Measurements from ENCODE around the gene DGAT2L6. TPM values are rescaled to one million over a fixed set of nuclear protein-coding genes. Genes with fewer than 3 reads are reported as not detected.

The DGAT2L6 gene
- total RNA-seq, 4 donors from 2014 or later = not detected

DNA sequence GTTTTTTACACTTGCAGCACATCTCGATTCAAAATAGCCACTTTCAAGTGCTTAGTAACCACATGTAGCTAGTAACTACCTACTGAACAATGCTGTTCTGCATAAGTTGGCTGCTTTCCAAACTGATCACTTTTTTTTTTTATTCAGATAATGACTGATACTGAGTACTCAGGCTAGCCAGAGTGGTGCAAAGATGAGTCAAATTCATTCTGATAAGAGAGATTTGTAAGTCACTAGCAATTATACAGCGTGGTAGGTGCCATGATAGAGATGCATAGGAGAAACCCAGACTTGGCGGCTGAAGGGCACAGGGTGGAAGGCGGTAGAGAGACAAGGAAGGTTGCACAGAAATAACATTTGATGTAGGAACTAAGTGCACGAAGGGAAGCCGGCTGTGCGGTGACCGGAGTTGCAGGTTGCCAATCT is 44.4 kb upstream of the DGAT2L6 start:
- DNase-seq (no peak), ATAC-seq (peak; percentile 20 to 25)
- Histone ChIP-seq H3K4me1 (peaks cover 5 to 7% of the 10 kb centered on the region in 2 donors), H3K27me3 (no peaks in the 10 kb centered on the region), H3K9me3 (no peaks in the 10 kb centered on the region), H3K27ac (peak overlapping the region; percentile 71 to 90 (median 81)), H3K4me3 (peak overlapping the region; percentile 60 to 96 (median 86)), H3K36me3 (no peaks in the 10 kb centered on the region)
- intact Hi-C loops (cut with DNase I; ENCODE audit: low total_unique reads) = loop anchor here (1.0 to 5.0 kb wide), 4 partner anchors 301 to 1234 kb away; partner anchors contain the start of gene TAF1
- TF ChIP-seq, protein P1, sequence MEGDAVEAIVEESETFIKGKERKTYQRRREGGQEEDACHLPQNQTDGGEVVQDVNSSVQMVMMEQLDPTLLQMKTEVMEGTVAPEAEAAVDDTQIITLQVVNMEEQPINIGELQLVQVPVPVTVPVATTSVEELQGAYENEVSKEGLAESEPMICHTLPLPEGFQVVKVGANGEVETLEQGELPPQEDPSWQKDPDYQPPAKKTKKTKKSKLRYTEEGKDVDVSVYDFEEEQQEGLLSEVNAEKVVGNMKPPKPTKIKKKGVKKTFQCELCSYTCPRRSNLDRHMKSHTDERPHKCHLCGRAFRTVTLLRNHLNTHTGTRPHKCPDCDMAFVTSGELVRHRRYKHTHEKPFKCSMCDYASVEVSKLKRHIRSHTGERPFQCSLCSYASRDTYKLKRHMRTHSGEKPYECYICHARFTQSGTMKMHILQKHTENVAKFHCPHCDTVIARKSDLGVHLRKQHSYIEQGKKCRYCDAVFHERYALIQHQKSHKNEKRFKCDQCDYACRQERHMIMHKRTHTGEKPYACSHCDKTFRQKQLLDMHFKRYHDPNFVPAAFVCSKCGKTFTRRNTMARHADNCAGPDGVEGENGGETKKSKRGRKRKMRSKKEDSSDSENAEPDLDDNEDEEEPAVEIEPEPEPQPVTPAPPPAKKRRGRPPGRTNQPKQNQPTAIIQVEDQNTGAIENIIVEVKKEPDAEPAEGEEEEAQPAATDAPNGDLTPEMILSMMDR (IDR thresholded peaks at IDR 0.05 in 4 of 5, conservative IDR thresholded peaks at IDR 0.05 in 1 of 5) = no peak
- TF ChIP-seq POLR2A (IDR thresholded peaks at IDR 0.05) = no peak
- in situ Hi-C loops (cut with MboI; ENCODE audit: low sequenced_read_pairs in 4 of 4) = loop anchor here in 3 of 4 donors (25.0 kb wide), 1 partner anchor 304 kb away; the partner anchor contains the start of gene DLG3 (in 3 of the 3)

DNA sequence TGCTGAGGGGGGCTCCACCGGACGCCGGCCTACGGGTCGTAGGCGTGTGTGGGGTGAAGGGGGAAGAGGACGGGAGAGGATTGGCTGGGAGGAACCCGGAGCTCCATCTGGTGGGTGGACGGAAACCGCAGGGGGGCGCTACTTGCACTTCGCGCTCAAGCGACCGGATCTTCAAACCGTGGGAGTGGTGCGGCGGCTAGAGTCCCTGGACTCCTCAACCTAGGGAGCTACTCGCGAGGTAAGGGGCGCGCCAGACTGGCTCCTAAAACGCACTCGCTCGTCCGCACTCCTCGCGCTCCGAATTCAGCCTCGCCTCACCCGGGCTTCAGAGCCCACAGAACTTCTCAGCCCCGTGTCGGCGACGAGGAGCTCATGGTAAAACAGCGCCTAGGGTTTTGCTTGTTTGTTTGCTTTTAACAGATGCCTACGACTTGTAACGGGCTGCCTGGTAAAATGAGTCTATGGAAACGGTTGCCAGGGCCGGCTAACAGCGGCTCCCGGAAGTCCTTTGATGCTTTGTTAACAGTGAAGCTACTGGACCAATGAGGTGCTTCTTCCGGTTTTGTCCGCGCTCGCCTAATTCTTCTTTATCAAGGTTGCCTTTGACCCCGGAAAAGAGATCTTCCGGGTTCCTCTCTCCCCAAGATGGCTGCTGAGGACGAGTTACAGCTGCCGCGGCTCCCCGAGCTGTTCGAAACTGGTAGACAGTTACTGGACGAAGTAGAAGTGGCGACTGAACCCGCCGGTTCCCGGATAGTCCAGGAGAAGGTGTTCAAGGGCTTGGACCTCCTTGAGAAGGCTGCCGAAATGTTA is 43.8 kb upstream of the DGAT2L6 start, which contains the start of gene IGBP1:
Gene IGBP1, plus strand, starts transcription at position 145 of the 813 bp plus-strand sequence. Its CDS starts 501 bp downstream, at position 646.
- no peaks in the 10 kb centered on the region for H3K9me3 ChIP-seq
- peaks cover 5 to 7% of the 10 kb centered on the region in 2 donors for H3K4me1 ChIP-seq
- TF ChIP-seq POLR2A (IDR thresholded peaks at IDR 0.05) = peak; percentile 11 to 35
- TF ChIP-seq, protein P1 (IDR thresholded peaks at IDR 0.05 in 4 of 5, conservative IDR thresholded peaks at IDR 0.05 in 1 of 5) = peak; percentile 34 to 68 (median 56)
- H3K36me3 ChIP-seq = no peaks in the 10 kb centered on the region
- intact Hi-C loops (cut with DNase I; ENCODE audit: low total_unique reads) (loop anchor here (1.0 to 5.0 kb wide), 4 partner anchors 301 to 1234 kb away; partner anchors contain the start of gene TAF1), in situ Hi-C loops (cut with MboI; ENCODE audit: low sequenced_read_pairs in 4 of 4) (loop anchor here in 3 of 4 donors (25.0 kb wide), 1 partner anchor 304 kb away; the partner anchor contains the start of gene DLG3 (in 3 of the 3))
- peak within 1 kb of the TSS; percentile 60 to 96 (median 86) for H3K4me3 ChIP-seq
- H3K27ac ChIP-seq = peak within 1 kb of the TSS; percentile 71 to 90 (median 81)
- ATAC-seq (peak; percentile 99), DNase-seq (peak; percentile 72 to 81)
- no peaks in the 10 kb centered on the region for H3K27me3 ChIP-seq

DNA sequence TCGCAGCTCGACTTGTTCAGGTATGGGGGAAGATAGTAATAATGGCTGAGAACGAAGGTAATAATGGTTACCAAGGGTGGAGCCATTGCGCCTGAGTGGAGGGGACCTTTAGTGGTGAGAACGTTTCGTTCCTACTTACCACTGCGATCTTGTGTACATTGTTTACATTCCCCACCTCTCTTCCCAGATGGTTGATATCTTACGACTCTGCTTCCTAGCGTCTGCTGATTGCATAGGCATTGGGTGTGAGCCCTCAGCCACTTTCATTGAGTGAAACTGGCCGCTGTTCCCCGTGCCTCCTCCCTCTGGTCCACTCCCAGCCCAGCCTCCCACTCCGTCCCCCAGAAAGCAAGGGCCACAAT is 43.2 kb upstream of the DGAT2L6 start:
- H3K4me3 ChIP-seq = peak overlapping the region; percentile 60 to 96 (median 86)
- peak overlapping the region; percentile 71 to 90 (median 81) for H3K27ac ChIP-seq
- intact Hi-C loops (cut with DNase I; ENCODE audit: low total_unique reads) (loop anchor here (5.0 kb wide), 2 partner anchors 1048 to 1233 kb away; partner anchors contain the start of gene TAF1), in situ Hi-C loops (cut with MboI; ENCODE audit: low sequenced_read_pairs in 4 of 4) (loop anchor here in 3 of 4 donors (25.0 kb wide), 1 partner anchor 303 kb away; the partner anchor contains the start of gene DLG3 (in 3 of the 3))
- H3K4me1 ChIP-seq = peaks cover 5 to 7% of the 10 kb centered on the region in 2 donors
- DNase-seq = no peak
- H3K9me3 ChIP-seq = no peaks in the 10 kb centered on the region
- no peaks in the 10 kb centered on the region for H3K36me3 ChIP-seq
- TF ChIP-seq, protein P1 (IDR thresholded peaks at IDR 0.05 in 4 of 5, conservative IDR thresholded peaks at IDR 0.05 in 1 of 5) = no peak
- peak; percentile 28 to 33 for ATAC-seq
- no peaks in the 10 kb centered on the region for H3K27me3 ChIP-seq

DNA sequence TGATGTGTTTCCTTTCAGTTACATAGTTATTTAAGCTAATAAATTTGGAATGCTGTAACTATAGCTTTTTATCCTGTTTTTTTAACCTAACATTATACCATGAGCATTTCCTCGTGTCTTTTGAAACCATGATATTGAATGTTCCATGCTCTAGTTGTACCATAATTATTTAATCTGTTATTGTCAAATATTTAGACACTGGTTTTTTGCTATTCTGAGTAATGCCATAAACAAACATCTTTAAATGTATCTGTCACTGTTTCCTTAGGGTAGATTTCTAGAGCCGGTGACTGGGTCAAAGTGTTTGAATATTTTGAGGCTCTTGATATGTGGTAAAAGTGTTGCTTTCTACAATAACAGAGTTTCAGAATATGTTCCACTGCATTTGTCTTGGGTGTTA is 38.7 kb upstream of the DGAT2L6 start:
- DNase-seq (no peak), ATAC-seq (no peak)
- TF ChIP-seq POLR2A (IDR thresholded peaks at IDR 0.05) = no peak
- TF ChIP-seq, protein P1 (IDR thresholded peaks at IDR 0.05 in 4 of 5, conservative IDR thresholded peaks at IDR 0.05 in 1 of 5) = no peak
- Histone ChIP-seq H3K27me3 (no peaks in the 10 kb centered on the region), H3K4me1 (peaks cover 5 to 7% of the 10 kb centered on the region in 2 donors), H3K36me3 (no peaks in the 10 kb centered on the region), H3K4me3 (no peak overlapping the region), H3K9me3 (no peaks in the 10 kb centered on the region), H3K27ac (no peak overlapping the region)
- in situ Hi-C loops (cut with MboI; ENCODE audit: low sequenced_read_pairs in 4 of 4) = loop anchor here in 3 of 4 donors (25.0 kb wide), 1 partner anchor 299 kb away; the partner anchor contains the start of gene DLG3 (in 3 of the 3)
- intact Hi-C loops (cut with DNase I; ENCODE audit: low total_unique reads) = no loop called here

All from gastrocnemius medialis (tissue), 4 donors.